Lower leg skin (tissue), 4 donors: ENCODE results near the gene SMOC2. TPM values are rescaled to one million over a fixed set of nuclear protein-coding genes. Genes with fewer than 3 reads are reported as not detected.

ENCODE experiments used
- DNase-seq, 2 donors: peaks; one replicate each; pipeline ENCODE4 v3.0.0-alpha.2; 2019; ENCODE audit warnings: low spot score in 2 of 2
- H3K4me3 ChIP-seq: fragments of 200-600 bp; sonication (generic); 2 replicates; pipeline ENCODE4 v1.5.1; 2017; ENCODE audit warnings: mild to moderate bottlenecking, low read depth; ENCODE audit not compliant: poor library complexity, severe bottlenecking
- POLR2A ChIP-seq, 2 donors: fragments of 450-650 bp; IDR thresholded peaks; one replicate each; pipeline ENCODE4 v1.6.1; 2016 to 2017; ENCODE audit warnings: antibody characterized with exemption in 2 of 2, mild to moderate bottlenecking in 1 of 2, moderate library complexity in 1 of 2
- WGBS, 2 donors: methylation state at CpG; one replicate each; pipeline ENCODE4 v1.1.5; 2018; 5-methylcytosine and 5-hydroxymethylcytosine counted together
- intact Hi-C: fragments of 100-400 bp; cut with DNase I; formaldehyde crosslinking; loops from one replicate; pipeline ENCODE4 v1.15.0; 2023; ENCODE audit warnings: low total_unique reads
- total RNA-seq, 4 donors: library from RNA; depleted of rRNA; stranded (reverse); fragments of >200 nt; gene quantifications; one replicate each; pipeline ENCODE4 v1.1.0, GENCODE V29; 2016
- TF ChIP-seq, protein P1 (sequence below), 3 donors: fragments of 450-650 bp; IDR thresholded peaks; one replicate each; pipeline ENCODE4 v1.5.1; 2016; ENCODE audit warnings: antibody characterized with exemption in 3 of 3, mild to moderate bottlenecking in 3 of 3, moderate library complexity in 2 of 3

The SMOC2 gene
- total RNA-seq, 4 donors from 2014 or later: 12.5 to 26.1 (median 13.0) TPM

DNA sequence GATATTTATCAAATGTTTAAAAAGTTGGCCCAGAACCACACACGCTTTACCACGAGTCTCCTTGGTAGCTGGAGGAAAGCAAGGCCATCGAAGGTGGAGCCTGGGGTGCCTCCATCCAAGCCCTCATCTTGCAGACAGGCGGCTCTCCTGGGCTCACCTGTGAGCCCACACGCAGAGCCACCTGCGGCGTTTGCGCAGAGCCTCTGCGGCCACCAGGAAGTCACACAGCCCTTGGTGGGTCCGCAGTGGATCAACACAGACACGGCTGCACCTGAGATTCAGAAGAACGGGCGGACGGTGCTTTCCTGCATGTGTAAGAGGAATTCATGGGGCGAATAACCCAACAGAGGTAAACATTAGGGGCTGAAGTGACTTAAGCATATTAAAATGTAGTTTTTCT lies 24.5 kb upstream of the SMOC2 start:
- H3K4me3 ChIP-seq: no peak overlapping the region
- intact Hi-C loops: no loop called here
- 90 to 91% methylated on average over 15 of the region's 15 CpGs for WGBS, 2 donors
- DNase-seq: no peak
- TF ChIP-seq, protein P1, sequence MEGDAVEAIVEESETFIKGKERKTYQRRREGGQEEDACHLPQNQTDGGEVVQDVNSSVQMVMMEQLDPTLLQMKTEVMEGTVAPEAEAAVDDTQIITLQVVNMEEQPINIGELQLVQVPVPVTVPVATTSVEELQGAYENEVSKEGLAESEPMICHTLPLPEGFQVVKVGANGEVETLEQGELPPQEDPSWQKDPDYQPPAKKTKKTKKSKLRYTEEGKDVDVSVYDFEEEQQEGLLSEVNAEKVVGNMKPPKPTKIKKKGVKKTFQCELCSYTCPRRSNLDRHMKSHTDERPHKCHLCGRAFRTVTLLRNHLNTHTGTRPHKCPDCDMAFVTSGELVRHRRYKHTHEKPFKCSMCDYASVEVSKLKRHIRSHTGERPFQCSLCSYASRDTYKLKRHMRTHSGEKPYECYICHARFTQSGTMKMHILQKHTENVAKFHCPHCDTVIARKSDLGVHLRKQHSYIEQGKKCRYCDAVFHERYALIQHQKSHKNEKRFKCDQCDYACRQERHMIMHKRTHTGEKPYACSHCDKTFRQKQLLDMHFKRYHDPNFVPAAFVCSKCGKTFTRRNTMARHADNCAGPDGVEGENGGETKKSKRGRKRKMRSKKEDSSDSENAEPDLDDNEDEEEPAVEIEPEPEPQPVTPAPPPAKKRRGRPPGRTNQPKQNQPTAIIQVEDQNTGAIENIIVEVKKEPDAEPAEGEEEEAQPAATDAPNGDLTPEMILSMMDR (IDR thresholded peaks at IDR 0.05): no peak
- TF ChIP-seq POLR2A (IDR thresholded peaks at IDR 0.05): no peak

GRCh38 chr6:168417191-168417590 lies 23.8 kb upstream of the SMOC2 start:
- intact Hi-C loops: no loop called here
- no peak overlapping the region for H3K4me3 ChIP-seq
- DNase-seq: no peak
- TF ChIP-seq, protein P1 (IDR thresholded peaks at IDR 0.05): no peak
- no peak for TF ChIP-seq POLR2A (IDR thresholded peaks at IDR 0.05)
- 58 to 61% methylated on average over 9 of the region's 9 CpGs for WGBS, 2 donors

GRCh38 chr6:168417679-168418557 lies 23.1 kb upstream of the SMOC2 start:
- intact Hi-C loops: no loop called here
- TF ChIP-seq, protein P1 (IDR thresholded peaks at IDR 0.05): no peak
- TF ChIP-seq POLR2A (IDR thresholded peaks at IDR 0.05): no peak
- DNase-seq: peak in 1 of 2 donors; percentile 26
- WGBS, 2 donors: 39 to 51% methylated on average over 19 of the region's 19 CpGs
- H3K4me3 ChIP-seq: no peak overlapping the region

GRCh38 chr6:168418711-168419121 lies 22.3 kb upstream of the SMOC2 start:
- no peak overlapping the region for H3K4me3 ChIP-seq
- WGBS, 2 donors: 55 to 59% methylated on average over 7 of the region's 7 CpGs
- TF ChIP-seq, protein P1 (IDR thresholded peaks at IDR 0.05): no peak
- TF ChIP-seq POLR2A (IDR thresholded peaks at IDR 0.05): no peak
- no peak for DNase-seq
- intact Hi-C loops: no loop called here

GRCh38 chr6:168419569-168419968 lies 21.4 kb upstream of the SMOC2 start:
- intact Hi-C loops: no loop called here
- WGBS, 2 donors: 91 to 94% methylated on average over 9 of the region's 9 CpGs
- TF ChIP-seq, protein P1 (IDR thresholded peaks at IDR 0.05): no peak
- no peak for TF ChIP-seq POLR2A (IDR thresholded peaks at IDR 0.05)
- DNase-seq: no peak
- H3K4me3 ChIP-seq: no peak overlapping the region
